ENCODE measurements around the gene ATP10D.
A peak's percentile ranks its signal among the peaks of the same experiment; 100 is the strongest.
"Not testable (repeated sequence)": the region's sequence is repeated elsewhere in the genome, so short reads cannot be mapped to it uniquely, and the experiment has no call there.

ATP10D gene

DNA sequence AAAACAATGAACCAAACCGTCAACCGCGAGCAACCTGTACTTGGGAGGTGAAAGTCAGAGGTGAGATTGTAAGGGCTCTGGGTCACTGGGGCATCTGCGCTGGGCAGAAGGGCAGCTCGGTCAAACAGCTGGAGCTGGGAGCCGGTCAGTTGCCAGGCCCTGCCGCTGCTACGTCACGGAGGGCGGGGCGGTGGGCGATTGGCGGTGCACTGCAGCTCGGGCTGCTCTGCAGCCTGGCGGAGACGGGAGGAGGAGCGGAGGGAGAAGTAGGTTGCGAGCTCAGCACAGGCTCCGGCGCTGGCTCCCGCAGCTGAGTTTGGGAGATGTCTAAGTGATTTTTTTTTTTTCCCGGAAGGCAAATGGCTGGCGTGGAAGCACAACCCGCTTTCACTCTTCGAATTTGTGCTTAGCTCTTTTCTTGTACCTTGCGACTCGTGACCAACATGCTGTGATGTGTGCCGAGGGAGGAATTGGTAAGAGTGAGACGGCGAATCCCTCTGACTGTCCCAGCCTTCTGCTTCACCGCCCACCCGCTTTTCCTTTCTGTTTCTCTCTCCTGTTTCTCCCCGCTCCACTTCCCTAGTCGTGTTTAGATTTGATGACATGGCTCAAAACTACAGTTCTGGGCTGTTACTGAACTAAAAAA, at the start of gene ATP10D:
Gene ATP10D (plus strand): TSS at position 229 of the 646 bp plus-strand sequence. CDS start 27,266 bp downstream, outside the sequence.
- peak; percentile 74 for DNase-seq

DNA sequence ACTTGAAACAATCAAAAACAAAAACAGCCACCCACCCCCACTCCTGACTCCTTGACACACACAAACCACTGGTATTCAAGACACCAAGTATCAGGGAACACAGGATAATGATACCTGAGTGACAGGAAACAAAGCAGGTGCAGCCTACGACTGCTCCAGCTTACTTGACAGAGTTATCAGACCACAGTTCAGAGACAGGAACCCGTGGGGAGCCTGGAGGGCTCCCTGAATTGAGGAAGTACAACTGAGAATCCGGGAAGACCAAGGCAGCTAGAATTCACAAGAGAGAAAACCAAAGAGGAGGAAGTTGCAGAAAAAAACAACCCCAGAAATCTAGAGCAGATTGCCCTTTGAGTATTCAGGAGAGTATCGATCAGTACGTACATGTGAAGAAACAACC, 42.1 kb upstream of the ATP10D start:
- no peak for DNase-seq

DNA sequence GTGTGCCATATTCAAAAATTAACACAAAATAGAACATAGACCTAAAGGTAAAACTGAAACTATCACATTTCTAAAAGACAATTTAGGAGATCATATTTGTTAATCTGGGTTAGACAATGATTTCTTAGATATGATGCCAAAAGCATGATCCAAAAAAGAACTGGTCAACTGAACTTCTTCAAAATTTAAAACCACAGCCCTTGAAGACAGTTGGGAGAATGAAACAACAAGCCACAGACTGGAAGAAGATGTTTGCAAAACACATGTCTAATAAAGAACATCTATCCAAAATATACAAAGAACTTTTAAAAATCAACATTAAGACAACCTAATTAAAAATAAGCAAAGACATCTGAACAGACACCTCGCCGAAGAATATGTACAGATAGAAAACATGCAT, 41.0 kb upstream of the ATP10D start:
- no peak for DNase-seq

DNA sequence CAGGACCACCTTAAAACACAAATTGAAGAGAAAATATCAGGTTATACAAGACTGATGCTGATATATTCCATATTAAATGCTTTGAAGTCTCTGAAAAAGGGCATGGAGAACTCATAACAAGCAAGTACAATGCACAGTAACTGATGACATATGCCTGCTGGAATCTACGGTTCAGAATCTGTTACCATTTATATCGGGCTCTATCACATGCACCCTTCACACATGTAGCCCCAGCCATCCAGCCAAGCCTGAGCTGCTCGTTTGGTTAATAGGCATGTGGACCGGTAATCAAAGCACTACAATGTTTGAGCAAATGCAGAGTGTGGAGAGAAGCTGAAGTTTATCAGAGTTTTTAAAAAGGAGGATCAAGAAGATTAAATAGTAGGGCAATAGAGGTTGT, 33.4 kb upstream of the ATP10D start:
- no peak for DNase-seq

DNA sequence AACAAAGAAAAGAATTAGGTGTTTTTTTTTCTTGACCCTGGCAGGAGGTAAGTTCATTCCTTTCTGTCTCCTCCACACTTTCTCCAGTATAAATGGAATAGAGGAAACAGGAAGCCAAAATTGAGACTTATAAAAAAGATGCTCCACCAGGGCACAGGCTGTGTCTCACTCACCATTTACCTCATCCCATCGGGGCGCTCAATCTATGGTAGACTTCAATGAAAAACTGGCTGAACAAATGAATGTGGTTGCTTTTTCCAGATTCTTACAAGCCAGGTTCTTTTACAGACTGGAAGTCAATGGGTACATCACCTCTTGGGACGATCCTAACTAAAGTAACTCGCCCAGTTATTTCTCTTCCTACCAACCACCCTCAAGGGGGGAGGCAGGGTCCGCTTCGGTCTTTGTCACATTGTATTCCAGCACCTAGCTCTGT, 22.3 kb upstream of the ATP10D start:
- no peak for DNase-seq

DNA sequence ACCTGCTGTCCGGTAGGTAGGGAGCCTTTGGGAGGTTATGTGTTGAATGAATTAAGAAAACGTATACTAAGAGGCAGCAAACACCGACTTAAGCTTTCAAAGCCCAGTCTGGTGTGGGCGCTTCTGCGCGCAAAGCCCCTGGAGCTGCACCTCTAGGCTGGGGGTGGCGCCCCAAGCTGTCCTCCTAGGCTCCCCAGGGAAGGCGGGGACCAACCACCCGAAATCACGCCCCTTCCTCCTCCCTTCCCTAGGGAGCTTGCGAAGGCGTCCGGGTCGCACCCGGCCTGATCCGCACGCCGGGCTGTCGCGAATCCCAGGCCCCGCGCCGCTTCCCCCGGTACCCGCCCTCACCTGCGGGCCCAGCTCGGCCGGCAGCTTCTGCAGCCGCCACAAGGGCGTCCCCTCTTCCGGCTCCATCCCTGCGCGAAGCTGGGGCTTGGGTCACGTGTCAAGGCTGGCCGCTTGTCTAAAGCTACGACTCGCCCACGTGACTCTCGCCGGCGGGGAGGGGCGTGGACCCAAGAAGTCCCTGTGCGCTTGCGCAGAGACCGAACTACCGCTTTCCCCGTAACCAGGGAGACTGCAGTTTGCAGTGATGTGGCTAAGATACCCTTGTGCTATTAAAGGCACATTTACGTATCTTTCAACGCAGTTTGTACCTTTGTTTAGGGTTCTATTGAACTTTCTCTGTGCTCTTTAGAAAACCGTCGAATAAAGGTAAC, 21.7 kb upstream of the ATP10D start, which contains the start of gene COMMD8:
Gene COMMD8 (minus strand): TSS at position 468 of the 722 bp plus-strand sequence. CDS start 51 bp downstream, at position 417.
- DNase-seq: peak; percentile 98

DNA sequence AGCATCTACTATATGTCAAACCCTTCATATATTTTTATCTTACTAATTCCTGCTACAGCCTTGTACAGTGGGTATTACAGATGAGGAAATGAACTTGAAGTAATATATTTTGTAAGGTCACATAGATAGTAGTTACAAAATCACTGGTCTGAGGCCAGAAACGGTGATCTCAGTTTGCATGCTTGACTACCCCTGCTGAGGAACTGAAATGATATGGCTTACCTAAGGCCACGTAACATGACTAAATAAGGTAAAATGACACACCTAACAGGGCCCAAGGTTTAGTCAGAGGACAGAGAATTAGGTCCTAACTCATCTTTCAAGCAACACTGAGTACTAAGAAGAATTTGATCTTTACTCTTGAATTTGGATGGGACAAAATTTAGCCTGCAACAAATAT, 20.1 kb upstream of the ATP10D start:
- no peak for DNase-seq

DNA sequence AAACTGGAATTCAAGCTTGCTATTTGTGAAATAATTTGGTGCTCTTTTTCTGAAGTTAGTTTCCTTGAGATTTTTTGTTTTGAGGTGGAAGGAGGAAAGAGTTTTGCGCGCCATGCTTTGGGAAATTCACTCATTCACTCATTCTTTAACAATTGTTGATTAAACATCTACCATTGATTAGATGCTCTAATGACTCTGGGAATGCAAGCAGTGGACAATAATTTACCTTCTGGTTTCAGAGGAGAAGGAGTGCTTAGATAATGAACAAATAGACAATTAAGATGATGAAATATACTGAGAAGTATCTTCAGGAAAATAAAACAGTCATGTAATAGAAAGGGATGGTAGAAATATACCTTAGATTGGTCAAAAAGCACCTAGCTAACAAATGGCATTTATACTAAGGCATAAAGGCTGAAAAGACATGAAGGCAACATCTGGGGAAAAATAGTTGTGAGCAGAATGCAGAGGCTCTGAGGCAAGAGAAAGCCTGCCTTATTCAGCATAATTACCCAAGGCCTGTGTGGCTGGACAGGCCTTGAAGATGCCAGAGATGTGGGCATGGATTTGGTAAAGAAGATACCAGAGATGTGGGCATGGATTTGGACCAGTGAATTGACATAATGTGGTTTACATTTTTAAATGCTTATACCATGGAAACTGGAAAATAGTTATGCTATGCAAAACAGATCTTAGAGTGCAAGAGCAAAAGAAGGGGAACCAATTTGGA, 18.9 kb upstream of the ATP10D start:
- no peak for DNase-seq

DNA sequence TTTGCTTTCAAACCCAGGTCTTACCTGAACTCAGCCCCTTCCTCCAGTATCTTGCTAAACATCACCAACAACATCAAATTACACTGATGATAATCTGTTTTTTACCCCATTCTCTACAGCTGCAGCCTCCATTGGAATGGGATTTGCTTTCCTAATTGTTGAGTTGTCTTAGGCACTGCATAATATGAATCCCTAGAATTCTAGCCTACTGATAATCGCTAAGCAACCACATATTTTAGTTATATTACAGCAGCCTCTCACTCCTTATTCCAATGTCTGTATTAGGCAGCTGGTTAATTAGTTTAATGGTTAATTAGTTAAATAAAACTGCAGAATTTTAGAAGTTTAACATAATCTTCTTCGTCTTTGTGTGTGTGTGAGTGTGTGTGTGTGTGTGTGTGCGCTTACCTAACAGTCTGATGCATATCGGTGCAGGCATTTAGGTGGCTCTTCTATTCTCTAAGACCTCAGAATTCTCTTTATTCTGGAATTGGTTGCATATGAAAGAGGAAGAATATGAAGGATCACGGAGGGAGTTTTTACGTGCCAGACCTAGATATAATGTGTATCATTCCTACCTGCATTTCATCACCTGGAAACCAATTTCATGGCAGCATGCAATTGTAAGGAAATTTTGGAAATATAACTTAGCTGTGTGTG, 16.2 kb upstream of the ATP10D start:
- DNase-seq: no peak

DNA sequence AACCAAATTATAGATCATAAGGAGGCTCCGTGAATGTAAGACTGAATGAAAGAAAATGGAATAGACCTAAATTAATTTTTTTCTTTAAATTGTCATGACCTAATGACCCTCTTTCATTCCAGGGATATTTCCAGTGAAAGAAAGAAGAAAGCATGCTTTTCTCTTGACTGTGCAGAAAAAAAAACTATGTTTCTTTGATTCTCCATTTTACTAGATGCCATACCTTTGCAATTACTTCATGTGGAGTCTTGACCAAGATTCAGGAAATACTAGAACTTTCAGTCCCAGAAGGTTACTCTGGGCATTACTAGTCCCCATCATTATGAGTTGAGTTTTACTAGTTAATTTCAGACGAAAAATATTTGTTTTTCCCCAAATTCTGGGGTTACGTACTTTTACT, 15.1 kb upstream of the ATP10D start:
- DNase-seq: no peak

DNA sequence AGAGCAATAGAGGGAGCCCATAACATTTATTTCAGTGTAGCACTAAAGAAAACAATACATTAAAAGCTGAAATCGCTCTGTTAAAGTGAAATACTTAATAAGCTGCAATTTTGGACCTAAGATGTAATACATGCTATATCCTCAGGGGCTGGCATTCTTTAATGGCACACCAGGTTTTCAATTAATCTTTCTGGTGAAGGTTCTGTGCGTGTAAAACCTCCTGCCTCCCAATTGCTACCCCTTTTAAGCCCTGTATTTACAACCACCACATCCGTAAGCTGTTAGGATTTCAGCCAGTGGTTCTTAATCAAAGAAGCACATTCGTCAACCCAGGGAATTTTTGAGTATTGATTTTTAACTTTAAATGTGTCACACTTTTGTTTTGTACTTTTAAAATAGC, 14.0 kb upstream of the ATP10D start:
- no peak for DNase-seq

DNA sequence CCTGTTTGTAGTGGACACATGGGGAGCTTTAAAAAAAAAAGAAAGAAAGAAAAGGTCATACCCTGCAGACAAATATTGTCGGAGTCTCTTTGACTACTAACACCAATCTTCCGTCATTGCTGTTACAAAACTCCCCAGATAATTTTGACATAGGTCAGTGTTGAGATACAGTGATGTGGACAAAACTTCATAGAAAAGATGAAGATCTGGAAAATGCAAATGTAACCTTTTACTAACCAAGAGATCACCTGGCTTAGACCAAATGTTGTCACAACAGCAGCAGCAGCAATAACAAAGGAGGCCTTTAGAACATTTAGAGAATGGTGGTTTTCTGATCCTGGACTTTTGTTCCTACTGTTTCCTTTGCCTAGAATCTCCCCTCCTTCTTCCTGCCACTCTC, 13.5 kb upstream of the ATP10D start:
- no peak for DNase-seq

DNA sequence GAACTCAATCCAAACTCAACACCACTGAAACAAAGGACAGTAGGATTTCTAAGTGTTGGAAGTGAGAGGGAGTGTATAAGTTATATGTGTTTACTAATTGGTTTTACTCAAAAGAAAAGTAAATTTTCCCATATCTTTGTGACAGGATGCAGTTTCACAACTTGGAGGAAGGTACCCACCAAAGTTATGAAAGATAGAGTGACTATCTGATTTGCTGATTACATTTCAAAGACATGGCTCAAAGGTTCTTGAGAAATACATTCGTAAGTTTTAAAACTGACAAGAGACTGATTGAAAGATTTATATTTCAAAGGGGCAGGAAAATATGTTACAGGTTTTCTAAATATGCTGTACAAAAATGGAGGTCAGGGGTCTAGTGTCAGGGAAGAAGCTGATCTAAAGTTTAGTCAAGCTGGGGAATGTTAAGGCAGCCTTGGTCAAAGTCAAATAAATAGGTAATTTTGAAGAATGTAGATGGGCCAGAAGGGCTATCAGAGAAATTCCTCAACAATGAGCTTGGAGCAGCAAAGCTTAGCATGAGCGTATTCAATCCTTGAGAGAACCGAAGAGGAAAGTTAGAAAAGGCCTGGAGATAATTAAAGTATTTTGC, 11.8 kb upstream of the ATP10D start:
- no peak for DNase-seq

DNA sequence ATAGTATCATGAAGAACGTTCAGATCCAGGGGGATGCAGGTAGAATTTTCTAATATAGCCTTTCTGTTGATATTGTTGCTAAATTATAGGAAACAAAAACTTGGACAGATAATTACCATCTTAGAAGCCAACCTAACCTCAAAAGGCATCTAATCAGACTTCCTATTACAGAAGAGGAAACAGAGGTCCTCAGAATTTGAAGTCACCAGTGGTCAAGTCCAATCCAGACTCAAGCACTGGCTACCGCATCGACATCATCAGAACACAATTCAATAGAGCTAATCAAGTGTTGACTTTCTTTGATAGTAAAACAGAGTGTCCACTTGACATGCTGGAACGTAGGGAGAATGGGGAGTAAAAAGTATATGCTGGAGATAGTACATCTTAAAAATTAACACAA, 10.3 kb upstream of the ATP10D start:
- DNase-seq: no peak

DNA sequence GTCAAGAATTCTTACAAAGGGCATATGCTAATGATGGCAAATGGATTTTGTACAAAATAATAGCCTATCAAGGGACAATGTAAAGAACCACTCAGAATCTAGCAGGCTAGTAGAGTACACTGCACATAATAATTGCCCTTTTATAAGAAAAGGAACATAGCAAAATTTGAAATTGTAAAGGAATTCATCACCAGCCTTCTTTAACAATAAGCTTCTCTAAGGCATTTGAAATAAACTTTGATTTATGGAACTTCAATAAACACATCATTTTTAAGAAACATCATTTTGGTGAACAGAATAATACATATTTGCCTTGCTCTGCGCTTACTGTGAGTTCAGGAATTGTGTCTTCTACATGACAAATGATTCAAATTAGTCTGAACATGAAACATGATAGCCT, 9.7 kb upstream of the ATP10D start:
- no peak for DNase-seq

DNA sequence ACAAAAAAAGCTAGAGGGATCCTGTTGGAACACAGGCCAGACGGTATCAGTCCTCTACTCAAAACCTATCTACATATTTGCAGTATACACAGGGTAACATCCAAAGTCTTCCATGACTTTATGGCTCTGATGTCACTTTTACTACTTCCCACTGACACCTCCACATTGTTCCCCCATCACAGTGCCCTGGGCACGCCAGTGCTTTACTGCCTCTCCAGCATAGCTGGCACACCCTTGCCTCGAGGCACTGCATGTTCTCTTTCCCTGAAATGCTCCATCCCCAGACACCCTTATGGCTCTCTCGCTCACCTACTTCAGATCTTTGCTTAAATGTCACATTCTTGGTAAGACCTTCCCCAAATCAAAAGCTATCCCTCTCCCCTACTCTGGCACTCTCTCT, 6.3 kb upstream of the ATP10D start:
- no peak for DNase-seq

DNA sequence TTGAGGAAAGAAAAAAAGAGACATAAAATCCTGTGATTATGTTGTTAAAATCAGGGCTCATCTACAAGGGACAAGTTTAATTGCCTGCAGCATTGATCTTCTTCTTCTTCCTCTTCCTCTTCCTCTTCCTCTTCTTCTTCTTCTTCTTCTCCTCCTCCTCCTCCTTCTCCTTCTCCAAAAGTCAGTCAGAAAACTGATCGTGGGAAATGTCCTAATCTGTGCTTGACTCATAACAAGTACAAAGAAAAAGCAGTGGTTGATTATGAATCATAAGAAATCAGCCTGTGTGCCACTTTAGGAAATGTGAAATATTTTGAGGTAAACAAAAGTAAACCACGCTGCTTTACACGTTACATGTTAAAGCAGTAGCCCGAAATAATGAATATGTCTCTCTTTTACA, 2.7 kb upstream of the ATP10D start:
- DNase-seq: no peak

DNA sequence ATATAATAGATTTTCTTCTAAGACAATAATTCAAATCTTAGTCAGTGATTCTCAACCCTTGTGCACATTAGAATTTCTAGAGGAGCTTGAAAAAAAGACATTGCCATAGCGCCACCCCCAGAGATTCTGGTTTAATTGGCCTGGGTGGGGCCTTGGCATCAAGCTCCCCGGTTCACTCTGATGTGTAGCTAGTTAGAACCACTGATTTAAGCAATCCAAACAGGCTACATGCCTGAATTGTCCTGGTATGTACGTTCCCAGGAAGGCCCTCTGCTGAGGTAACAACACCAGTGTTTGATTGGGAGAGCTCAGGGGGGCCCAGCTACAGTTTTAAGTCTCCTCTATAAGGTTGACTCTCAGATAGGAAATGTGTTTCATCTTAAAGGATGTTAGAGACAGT, 1.3 kb upstream of the ATP10D start:
- DNase-seq: no peak

DNA sequence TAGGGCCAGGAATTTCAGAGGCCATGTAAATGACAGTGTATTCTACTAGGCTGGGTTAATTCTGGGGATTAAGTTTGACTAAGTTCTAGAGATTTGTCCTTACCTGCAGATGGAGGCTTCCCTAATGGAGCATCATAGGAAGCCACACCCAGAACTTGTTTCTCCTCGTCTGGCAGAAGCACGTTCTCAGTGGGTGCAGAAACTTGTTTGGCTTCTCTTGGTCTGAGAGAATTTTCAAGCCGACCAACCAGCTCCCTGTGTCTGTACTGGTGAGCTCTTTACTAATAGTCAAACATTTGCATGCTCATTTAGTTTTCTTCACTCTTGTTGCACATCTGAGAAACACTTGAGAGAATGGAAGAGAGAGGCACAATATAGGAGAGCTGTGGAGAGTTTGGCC, 907 bp upstream of the ATP10D start:
- no peak for DNase-seq

DNA sequence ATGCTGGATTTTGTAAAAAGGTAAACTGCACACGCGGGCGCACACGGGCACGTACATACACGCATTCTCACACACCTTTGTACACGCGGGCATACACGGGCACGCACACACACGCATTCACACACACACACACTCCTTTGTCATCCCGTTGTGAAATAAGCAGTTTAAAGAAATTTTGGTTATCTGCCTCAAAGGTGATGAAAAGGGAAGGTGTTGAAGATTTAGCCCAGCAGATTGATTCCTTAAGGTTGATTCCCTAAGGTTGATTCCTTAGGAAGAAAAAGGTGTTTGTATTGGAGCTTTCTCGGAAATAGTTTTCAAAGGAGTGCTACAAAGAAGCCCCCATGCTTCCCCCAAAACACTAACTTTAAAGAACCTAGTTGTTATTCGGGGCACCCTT, 693 bp downstream of the ATP10D start:
- no peak for DNase-seq

DNA sequence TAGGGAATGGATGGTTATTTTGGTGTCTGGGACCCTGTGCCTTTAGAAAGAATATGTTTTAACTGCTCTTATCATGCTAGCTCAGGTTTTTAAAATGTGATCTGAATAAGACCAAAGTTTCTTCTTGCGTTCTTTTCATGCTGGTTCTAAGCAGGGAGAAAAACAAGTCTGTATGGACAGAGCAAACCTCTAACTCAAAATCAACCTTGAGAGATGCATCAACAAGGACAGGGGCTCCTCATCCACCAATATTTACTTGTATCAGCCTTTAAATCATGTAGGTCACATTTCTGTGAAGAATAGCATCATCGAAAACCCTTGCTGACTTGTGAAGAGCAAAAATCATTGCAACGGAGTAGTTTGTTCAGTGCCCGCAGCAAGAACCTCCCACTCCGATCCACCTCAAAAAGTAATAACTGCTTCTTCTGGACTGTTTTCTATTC, 1.2 kb downstream of the ATP10D start:
- no peak for DNase-seq

DNA sequence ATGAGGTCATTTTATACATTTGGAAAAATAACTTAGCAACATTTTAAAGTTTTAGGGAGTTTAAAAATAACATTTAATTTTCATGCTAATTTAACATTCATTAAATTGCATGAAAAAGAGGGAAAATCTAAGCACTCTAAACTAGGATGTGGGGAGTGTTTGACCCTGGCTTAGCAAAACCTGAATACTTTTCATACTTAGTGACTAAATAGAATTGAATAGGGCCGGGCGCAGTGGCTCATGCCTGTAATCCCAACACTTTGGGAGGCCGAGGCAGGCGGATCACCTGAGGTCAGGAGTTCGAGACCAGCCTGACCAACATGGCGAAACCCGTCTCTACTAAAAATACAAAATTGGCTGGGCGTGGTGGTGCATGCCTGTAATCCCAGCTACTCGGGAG, 1.7 kb downstream of the ATP10D start:
- DNase-seq: not testable (repeated sequence)

DNA sequence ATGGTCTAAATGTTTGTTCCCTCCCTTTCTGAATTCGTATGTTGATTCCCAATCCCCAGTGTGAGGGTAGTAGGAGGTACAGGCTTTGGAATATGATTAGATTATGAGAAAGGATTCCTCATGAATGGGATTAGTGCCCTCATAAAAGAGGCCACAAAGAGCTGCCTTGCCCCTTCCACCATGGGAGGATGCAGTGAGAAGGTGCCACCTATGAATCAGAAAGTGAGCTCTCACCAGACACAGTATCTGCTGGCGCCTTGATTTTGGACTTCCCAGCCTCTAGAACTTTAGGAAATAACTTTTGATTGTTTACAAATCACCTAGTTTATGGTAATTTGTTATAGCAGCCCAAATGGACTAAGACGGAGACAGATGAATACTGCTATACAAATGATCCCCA, 3.6 kb downstream of the ATP10D start:
- no peak for DNase-seq
